RPMI8226 (cell line): ENCODE results near the gene RAB8A.
"Not testable (repeated sequence)": the region's sequence is repeated elsewhere in the genome, so short reads cannot be mapped to it uniquely, and the experiment has no call there.

ENCODE experiments used
- DNase-seq: peaks from one replicate; pipeline ENCODE4 v3.0.0-alpha.2; 2015

Gene RAB8A

DNA sequence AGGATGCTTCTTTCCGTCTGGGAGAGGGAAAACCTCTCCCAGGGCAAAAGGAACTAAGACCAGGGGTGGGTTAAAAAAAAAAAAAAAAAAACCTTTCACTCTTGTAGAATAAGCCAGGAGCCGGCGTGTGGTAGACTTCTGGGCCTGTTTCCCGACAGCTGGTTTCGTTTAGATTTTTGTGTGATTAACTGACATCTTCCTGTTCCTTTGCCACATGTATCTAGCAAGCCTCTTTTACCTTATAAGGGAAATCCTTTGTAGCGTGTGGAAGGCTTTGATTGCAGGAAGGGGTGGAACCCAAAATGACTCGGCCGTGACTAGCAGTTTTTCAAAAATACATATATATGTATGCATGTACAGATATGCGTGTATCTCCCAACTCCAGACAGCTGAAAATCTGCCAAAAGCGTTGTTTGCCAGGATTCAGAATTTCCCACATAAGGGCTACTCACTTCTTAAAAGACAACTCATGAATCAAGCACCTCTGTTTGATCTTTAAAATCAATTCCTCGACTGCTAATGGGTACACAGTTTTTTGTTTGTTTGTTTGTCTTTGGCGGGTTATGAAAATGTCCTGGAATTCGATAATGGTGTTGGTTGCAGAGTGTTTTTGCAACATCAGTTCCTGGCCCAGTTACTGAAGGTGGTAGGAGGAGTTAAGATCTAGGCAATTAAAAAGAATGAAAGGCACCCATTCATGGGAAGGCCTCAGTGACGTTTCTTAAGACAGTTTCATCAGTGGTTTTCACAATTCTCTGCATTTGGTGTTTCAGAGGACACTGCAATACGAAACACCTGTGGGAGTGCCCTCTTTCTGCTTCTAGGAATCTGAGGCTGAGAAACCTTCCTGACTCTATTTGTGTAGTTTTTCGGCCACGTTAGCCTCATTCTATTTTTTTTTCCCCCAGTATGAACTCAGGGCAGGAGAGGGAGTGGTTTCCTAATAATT, 32.7 kb upstream of the RAB8A start:
- peak; percentile 90 for DNase-seq

DNA sequence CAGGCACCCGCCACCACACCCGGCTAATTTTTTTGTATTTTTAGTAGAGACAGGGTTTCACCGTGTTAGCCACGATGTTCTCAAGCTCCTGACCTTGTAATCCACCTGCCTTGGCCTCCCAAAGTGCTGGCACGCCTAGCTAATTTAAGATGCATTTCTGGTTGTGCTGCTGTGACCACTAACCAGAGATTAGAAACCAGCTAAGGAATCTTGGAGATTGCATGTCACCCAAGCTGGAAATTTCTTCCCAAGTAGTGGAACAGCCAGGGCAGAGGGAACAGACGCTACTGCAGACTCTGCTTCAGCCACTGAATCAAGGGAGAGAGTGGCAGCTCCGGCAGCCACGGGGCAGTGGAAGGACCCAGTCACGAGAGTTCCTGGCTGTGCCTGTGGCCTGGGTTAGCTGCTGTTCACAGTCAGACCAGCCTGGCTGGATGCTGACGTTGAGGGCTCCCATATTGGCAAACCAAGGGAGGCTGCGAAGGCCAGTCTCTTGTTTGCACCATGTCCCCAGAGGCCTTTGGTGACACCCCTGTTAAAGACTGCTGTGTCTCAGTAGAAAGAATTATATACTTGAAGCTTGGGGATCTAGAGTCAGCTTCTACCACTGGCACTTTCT, 27.5 kb upstream of the RAB8A start:
- DNase-seq, result no peak

DNA sequence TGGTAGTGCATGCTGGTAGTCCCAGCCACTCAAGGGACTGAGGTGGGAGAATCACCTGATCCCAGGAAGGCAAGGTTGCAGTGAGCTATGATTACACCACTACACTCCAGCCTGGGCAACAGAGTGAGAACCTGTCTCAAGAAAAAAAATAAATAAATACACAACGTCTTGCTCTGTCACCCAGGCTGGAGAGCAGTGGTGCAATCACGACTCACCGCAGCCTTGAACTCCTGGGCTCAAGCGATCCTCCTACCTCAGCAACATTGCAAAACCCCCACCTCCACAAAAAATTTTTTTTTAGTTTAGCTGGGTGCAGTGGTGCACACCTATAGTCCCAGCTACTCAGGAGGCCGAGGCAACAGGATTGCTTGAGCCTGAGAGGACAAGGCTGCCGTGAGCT, 26.6 kb upstream of the RAB8A start:
- no peak for DNase-seq

DNA sequence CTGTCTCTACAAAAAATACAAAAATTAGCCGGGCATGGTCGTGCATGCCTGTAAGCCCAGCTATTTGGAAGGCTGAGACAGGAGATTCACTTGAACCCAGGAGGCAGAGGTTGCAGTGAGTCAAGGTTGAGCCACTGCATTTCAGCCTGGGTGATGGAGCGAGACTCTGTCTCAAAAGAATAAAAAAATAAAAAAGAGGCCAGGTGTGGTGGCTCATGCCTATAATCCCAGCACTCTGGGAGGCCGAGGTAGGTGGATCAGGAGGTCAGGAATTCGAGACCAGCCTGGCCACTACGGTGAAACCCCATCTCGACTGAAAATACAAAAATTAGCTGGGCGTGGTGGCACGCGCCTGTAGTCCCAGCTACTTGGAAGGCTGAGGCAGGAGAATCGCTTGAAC, 24.3 kb upstream of the RAB8A start:
- DNase-seq, result not testable (repeated sequence)

DNA sequence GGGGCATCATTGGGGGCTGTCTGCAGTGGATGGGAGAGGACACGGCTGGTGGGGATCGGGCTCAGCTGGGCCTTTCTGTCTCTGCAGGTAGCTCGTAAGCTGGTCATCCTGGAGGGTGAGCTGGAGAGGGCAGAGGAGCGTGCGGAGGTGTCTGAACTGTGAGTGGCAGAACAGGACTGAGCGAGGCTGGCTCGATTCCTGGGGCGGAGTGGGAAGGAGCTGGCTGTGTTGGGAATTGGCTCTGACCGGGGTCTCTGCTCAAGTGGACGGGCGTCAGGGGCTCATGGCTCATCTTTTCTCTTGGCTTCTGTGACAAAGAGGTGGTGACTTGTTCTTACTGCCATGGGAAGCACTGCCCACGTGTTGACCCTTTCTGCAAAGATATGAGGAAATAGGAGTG, 23.7 kb upstream of the RAB8A start:
- DNase-seq, result no peak

DNA sequence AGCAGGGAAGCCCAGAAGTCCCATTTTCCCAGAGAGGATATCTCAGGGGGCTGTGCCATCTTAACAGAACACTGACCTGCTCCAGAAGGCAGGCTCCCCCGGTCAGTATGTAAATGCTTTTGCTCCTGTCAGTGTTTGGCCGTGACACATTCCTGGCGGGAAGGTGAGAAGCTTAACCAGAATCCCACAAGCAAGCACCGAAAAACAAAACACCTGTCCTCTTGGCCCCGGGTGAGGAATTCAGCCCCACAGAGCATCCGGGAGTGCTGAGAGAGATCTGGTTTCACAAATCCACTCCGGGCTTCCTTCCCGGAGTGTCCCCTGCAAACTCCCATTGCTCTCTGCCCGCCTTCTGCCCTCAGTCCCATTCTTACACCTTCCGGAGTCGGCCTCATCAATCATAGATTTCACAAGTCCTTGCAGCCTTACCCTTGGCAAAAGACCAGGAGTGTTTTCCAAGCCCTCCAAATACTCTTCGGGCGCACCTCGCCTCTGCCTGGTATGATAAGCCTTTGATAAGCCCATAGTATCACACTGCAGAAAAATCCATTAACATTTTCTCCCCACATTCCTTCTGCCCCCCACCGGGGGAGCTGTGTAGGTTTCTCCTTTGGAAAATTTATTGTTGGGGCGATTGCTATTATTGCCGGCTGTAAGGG, 23.2 kb upstream of the RAB8A start:
- DNase-seq, result no peak

DNA sequence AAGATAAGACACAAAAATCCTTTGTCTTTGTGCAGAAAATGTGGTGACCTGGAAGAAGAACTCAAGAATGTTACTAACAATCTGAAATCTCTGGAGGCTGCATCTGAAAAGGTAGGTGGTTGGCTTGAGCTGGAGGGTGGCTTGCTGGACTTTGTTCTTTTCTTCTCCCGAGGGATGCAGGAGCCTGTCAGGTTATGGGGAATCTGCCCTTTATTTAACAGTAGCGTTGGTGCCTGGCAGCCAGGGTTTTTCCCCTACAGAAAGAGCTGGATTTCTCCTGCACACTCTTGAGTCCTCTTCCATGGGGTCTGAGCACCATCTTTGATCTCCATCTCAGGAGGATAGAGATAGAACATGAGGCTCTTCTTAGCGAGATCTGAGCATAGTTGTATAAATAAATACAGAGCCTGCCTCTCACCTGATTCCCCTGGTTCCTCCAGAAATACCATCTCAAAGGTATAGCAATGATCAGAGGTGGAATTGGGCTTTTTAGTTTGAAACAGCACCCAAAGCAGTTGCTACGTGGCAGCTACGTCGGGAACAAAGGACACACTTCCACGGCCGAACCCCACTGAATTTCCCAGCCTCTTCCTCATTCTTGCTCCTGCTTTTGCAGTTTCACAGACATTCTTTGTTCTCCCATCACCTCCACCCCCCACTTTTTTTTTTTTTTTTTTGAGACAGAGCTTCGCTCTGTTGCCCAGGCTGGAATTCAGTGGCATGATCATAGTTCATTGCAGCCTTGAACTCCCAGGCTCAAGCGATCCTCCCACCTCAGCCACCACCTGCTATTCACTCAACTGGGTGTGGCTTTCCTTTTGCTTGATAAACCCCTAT, 22.5 kb upstream of the RAB8A start:
- DNase-seq, result no peak

DNA sequence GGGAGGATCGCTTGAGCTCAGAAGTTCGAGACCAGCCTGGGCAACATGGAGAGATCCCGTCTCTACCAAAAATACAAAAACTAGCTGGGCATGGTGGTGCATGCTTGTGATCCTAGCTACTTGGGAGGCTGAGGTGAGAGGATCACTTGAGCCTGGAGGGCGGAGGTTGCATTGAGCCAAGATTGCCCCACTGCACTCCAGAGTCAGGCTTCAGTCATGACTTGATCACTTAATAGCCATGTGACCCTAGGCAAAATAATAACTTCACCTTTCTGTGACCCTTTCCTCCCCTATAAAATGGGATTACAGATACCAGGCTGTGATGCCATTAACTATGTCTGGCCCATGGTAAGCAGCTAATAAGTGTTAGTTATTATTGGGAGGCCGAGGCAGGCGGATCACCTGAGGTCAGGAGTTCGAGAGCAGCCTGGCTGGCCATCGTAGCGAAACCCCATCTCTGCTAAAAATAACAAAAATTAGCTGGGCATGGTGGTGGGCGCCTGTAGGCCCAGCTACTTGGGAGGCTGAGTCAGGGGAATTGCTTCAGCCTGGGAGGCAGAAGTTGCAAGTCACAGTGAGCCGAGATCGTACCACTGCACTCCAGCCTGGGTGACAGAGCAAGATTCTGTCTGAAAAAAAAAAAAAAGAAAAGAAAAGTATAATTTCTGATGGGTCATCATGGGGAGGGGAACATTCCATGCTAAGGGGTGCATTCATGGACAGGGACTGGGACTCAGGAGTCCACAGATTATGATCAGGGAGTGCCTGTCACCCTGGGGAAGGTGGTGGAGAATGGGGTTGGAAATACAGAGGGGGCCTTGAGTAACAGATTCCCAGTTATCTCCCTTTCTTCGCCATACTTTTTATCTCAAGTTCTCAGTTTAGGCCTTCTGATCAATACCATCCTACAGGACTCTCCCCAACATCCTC, 19.9 kb upstream of the RAB8A start:
- no peak for DNase-seq

DNA sequence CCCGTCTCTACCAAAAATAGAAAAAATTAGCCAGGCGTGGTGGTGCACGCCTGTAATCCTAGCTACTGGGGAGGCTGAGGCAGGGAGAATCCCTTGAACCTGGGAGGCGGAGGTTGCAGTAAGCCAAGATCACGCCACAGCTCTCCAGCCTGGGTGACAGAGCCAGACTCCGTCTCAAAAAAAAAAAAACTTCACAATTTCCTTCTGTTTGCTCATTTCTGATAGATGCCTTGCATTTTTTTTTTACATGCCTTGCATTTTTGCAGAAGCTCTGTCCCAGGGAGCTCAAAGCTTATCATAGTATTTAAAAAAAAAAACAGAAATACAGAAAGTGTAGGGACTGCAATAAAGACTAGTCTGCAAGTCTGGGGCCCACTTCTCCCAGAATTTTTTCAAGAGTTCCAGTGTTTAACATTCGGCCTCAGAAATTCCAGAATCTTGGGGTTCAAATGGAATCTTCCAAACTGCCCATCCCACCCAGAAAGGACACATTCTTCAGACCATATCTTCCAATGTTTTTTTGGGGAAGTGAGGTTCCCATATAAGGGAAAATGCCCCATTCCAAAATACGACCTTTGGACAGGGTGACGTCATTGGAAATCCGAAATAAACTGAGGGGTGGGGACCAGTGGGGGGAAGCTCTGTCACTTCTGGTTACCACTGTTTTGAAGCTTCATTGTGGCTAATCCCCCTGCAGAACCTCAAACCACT, 17.2 kb upstream of the RAB8A start:
- DNase-seq, result no peak

DNA sequence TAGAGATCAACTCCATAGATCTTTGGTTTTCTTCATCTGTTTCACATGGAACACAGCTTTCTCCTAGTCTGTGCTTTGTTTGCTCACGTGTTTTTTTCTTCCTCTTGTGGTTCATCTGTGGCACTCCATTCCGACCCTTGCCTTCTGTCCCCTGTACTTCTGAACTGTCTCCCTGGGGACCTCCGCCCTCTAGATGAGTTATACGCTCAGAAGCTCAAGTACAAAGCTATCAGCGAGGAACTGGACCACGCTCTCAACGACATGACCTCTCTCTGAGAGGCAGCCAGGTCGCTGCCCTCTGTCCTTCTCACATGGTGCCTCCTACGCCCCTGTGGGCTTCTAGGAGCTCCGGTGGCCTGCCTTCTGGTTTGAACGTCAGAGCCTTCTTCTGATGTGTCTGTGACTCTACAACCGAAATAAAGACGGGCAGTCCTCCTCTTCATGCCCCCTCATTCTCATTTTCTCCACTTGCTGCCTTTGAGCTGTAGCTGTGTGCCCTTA, 16.6 kb upstream of the RAB8A start:
- DNase-seq, result no peak

DNA sequence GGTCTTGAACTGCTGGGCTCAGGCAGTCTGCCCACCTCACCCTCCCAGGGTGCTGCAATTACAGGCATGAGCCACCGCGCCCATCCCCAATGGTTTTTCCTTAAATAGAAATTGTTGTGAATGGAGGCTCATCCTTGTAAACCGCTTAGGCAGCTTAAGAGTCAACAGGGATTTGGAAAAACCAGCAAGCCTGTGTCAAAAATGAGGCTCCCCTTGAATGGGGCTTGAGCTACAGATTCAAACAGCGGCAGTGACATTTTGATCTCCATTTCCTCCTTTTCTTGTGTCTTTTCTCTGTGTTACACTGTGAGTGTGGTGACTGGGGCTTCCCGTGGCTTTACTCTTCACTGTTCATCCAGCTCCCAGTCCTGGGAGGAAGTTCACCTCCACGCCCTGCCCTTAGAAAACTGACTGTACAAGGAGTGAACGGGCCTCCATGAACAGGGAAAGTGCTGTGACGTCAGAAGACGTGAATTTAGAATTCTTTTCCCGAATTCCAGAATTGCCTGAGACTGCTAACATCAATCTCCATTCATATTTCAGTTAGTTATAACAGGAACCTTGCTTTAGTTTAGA, 15.3 kb upstream of the RAB8A start:
- no peak for DNase-seq

DNA sequence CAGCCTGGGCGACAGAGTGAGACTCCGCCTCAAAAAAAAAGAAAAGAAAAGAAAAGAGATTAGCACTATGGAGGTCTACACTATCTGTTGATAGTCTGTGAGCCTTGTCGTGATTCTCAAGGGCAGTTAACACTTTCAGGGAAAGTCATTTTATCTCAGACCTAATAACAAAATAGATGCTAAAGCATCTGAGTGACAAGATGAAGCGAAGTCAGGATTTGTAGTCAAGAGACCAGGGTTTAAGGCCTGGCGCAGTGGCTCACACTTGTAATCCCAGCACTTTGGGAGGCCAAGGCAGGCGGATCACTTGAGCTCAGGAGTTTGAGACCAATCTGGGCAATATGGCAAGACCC, 13.3 kb upstream of the RAB8A start:
- DNase-seq, result no peak

DNA sequence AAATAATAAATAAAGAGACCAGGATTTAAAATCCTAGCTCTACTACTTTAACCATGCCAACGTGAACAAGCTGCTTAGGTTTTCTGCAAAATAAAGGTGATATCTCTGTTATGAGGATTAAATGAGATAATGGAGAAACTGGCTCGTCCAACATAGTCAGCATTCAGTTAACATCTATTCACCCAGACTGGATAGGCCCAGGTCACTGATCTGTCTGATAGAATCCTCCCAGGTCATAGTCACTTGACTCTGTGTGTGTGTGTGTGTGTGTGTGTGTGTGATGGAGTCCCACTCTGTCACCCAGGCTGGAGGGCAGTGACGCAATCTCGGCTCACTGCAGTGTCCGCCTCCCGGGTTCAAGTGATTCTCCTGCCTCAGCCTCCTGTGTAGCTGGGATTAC, 12.9 kb upstream of the RAB8A start:
- DNase-seq, result no peak

DNA sequence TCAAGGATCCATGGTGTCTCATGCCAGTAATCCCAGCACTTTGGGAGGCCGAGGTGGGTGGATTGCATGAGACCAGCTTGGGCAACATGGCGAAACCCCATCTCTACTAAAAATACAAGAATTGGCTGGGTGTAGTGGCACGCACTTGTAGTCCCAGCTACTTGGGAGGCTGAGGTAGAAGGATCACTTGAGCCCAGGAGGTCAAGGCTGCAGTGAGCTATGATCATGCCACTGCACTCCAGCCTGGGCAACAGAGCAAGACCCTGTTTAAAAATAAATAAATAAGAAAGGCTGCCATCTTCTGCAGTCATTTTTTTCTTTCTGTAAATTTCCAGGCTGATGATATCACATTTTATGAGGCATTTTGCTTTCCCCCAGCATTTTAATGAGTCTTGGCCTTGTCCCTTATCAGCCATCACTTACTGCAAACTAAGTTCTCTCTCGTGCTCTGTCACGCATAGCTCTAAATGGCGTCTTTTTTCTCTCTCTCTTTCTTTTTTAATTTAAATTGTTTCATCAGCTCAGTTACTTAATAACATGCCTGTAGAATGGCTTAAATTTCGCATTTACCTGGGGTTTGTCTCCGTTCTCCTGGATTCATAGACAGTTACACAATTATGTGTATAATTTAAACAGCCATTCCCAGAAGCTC, 12.2 kb upstream of the RAB8A start:
- not testable (repeated sequence) for DNase-seq

DNA sequence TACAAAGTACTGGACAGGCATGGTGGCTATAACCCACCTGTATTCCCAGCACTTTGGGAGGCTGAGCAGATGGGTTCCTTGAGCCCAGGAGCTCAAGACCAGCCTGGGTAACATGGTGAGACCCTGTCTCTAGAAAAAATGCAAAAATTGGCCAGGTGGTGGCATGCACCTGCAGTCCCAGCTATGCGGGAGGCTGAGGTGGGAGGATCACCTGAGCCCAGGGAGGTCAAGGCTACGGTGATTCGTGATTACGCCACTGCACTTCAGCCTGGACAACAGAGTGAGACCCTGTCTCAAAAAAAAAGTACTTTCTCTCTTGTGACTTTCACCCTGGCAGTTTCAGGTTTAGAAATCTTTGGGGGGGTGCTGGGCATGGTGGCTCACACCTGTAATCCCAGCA, 11.2 kb upstream of the RAB8A start:
- no peak for DNase-seq

DNA sequence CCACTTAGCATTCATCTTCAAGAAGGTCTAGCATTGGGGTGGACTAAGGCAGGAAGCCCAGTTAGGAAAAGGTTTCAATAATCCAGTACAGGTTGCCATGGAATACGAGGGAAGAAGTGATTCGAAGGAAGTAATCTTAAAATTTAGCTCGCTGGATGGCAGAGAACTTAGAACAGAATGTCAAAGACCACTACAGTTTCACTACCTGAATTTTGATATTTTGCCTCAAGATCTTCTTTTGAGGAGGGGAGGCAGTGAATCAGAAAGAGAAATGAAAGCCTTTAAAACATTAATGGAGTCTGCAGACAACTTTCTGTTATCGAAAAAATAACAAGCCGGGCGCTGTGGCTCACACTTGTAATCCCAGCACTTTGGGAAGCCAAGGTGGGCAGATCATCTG, 7.0 kb upstream of the RAB8A start:
- DNase-seq, result no peak

DNA sequence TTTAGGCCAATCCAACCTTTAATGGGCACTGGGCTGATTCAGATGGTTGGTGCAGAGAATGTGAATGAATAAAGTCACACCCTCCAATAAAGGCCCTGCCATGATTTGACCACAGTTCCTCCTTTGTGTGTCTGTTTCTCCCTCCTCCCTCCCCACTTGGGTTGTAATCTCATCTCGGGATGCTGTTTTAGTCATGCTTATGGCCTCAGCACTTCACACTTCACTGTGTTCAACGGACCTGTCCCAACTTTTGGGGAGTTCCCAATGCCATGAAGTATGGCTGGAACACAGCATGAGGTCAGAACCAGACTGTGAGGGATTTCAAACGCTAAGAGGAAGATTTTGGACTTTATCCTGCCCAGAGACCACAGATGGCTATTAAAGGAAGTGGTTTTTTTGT, 5.6 kb upstream of the RAB8A start:
- DNase-seq, result no peak

DNA sequence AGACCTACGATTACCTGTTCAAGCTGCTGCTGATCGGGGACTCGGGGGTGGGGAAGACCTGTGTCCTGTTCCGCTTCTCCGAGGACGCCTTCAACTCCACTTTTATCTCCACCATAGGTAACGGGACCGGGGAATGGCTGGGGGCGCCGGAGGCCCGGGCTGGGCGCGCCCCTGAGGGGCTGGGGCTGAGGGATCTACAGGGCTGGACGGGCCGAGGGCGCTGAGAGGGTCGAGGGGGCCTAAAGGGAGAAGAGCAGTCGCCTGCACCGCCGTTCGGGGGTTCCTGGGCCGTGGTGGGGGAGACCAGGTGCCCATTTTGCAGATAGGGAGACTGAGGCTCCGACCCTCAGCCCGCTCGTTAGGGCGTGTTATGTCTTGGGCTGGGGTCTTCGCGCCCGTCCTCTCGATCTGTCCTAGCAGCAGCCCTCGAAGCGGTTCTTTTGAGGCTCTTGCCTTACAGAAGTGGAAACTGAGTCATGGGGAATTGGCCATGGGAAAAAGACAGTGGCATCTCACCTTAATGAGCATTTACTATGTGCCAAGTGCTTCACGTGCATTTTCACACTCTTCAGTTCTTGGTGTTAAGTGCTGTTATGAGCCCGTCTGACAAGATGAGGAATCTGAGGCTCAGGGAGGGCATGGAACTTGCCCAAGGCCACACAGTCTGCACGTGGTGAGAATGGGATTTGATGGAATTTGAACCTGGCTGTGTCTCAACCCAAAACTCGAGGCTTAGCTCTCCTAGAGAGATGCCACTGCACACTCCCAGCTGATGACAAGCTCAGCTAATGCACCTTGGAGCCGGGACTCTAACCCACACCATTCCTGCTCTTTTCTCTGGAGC, 442 bp downstream of the RAB8A start:
- no peak for DNase-seq

DNA sequence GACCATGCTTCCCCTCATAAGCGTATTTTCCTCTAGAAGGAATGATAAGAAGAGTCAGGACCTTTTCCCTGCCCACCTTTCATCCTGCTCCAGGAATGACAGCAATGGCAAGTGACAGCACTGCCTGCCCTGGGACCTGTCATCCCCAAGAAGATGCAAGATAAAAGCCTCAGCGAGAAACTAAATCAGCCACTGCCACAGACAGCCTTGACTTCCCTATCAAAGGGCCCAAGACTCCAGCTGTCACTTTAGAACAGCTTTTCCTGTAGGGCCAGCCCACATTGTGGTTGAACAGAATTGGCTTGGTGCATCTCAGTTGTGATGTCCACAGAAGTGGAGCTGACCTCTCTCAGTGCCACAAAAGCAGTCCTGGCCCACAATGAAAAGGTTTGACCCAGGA, 1.1 kb downstream of the RAB8A start:
- peak; percentile 31 for DNase-seq
